Measurements from ENCODE around the gene MAD2L1BP. TPM values are rescaled to one million over a fixed set of nuclear protein-coding genes. Genes with fewer than 3 reads are reported as not detected.

The MAD2L1BP gene
- total and polyA plus RNA-seq, 2 donors (not counting 3 experiments of a cell fraction or from before 2014, with no cell fraction given), result 32.3 to 62.0 TPM

DNA sequence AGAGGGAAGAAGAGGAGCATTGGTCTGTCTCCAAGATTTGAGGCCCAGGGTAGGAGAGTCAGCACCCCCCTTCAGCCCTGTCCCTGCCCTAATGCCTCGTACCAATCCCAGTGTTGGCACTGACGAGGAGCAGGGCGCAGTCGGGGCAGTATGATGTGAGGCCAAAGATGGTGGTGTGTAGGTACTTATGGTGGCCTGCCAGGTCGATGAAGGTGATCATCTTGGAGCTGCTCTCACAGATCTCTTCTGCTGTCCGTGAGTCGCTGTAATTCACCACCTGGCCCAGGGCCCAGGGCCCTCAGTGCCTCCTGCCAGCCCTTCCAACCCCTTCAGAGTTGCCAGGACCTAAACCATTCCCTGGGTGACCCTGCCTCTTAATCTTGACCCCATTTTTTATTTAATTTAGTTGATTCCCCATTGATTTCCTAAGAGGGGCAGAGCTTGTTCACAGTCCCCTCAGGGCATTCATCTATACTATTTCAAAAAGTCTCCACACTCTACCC is 10.8 kb upstream of the MAD2L1BP start:
- Histone ChIP-seq H3K4me2 (ENCODE audit: insufficient read depth, low read length) (no peak overlapping the region), H3K79me2 (ENCODE audit: control insufficient read depth, insufficient read depth, low read length) (peaks cover 27% of the 10 kb centered on the region), H3K36me3 (ENCODE audit: control insufficient read depth in 2 of 2, extremely low read depth in 1 of 2, insufficient read depth in 2 of 2, low read length in 2 of 2) (peaks cover 16 to 42% of the 10 kb centered on the region in 2 experiments), H3K9me3 (replicated peaks; ENCODE audit: control insufficient read depth, insufficient read depth, low read length) (no peaks in the 10 kb centered on the region), H3K27ac (ENCODE audit: insufficient read depth, low read depth, low read length) (no peak overlapping the region), H2AFZ (ENCODE audit: low read depth, low read length) (no peak overlapping the region), H3K4me3 (replicated peaks in 1 of 3; ENCODE audit: insufficient read depth in 1 of 3, low read depth in 1 of 3, low read length in 3 of 3) (no peak overlapping the region), H3K4me1 (ENCODE audit: control insufficient read depth, extremely low read depth, insufficient read depth, low read length) (peaks cover 22% of the 10 kb centered on the region), H3K9ac (replicated peaks; ENCODE audit: extremely low read depth, insufficient read depth, low read length) (no peak overlapping the region), H4K20me1 (replicated peaks; ENCODE audit: control insufficient read depth, extremely low read depth, insufficient read depth, low read length) (no peaks in the 10 kb centered on the region), H3K9me1 (replicated peaks; ENCODE audit: control insufficient read depth, extremely low read depth, insufficient read depth, low read length) (no peaks in the 10 kb centered on the region), H3K27me3 (ENCODE audit: control insufficient read depth in 2 of 2, insufficient read depth in 2 of 2, low read length in 2 of 2) (no peaks in the 10 kb centered on the region)
- TF ChIP-seq POLR2A (IDR thresholded peaks at IDR 0.05; ENCODE audit: low read depth, low read length) (no peak), JUN (IDR thresholded peaks at IDR 0.05; ENCODE audit: borderline replicate concordance, insufficient read depth, insufficient read length, low read depth) (no peak)
- intact Hi-C loops (cut with micrococcal nuclease), result loop anchor here (5.0 kb wide), 1 partner anchor 198 kb away; the partner anchor contains the start of gene ABCC10
- no peak for FAIRE-seq
- dilution Hi-C loops (cut with MboI; ENCODE audit: extremely low pct_ligation_motif_present, low sequenced_read_pairs), result no loop called here
- ChIA-PET CTCF (no interaction called here), POLR2A (no interaction called here)
- BruUV-seq (replicated peaks), result no TSS peak
- DNase-seq (ENCODE audit: low read depth, low spot score), result no peak

DNA sequence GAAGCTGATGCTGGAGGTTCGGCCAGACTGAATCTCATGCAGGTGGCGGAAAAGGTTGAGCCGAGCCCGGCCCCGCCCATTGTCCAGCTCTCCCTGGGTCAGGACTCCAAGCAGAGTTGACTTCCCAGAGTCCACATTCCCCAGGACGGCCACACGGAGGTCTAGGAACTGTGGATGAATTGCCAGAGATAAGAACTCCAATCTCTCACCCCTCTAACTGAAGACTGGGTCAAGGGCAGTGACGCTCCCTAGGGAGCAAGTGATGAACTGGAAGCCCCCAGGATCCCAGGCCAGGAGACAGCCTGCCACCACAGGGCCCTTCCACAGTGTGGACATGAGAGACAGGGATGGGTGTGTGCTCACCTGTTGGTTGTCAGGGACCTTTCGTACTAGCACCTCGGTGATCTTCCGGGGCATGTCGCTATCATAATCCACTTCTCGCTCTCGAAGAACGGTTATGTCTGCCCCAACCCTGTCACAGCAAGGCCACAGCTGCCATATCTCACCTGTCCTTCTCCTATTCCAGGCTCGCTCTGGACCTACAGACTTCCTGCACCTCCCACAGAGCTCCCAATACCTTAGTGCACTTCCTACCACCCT is 10.1 kb upstream of the MAD2L1BP start:
- ChIA-PET POLR2A (no interaction called here), CTCF (no interaction called here)
- Histone ChIP-seq H3K79me2 (ENCODE audit: control insufficient read depth, insufficient read depth, low read length) (peaks cover 27% of the 10 kb centered on the region), H3K27me3 (ENCODE audit: control insufficient read depth in 2 of 2, insufficient read depth in 2 of 2, low read length in 2 of 2) (no peaks in the 10 kb centered on the region), H3K36me3 (ENCODE audit: control insufficient read depth in 2 of 2, extremely low read depth in 1 of 2, insufficient read depth in 2 of 2, low read length in 2 of 2) (peaks cover 16 to 42% of the 10 kb centered on the region in 2 experiments), H3K9ac (replicated peaks; ENCODE audit: extremely low read depth, insufficient read depth, low read length) (no peak overlapping the region), H3K9me3 (replicated peaks; ENCODE audit: control insufficient read depth, insufficient read depth, low read length) (no peaks in the 10 kb centered on the region), H3K4me3 (replicated peaks in 1 of 3; ENCODE audit: insufficient read depth in 1 of 3, low read depth in 1 of 3, low read length in 3 of 3) (no peak overlapping the region), H4K20me1 (replicated peaks; ENCODE audit: control insufficient read depth, extremely low read depth, insufficient read depth, low read length) (no peaks in the 10 kb centered on the region), H3K4me2 (ENCODE audit: insufficient read depth, low read length) (no peak overlapping the region), H2AFZ (ENCODE audit: low read depth, low read length) (no peak overlapping the region), H3K4me1 (ENCODE audit: control insufficient read depth, extremely low read depth, insufficient read depth, low read length) (peaks cover 25% of the 10 kb centered on the region), H3K27ac (ENCODE audit: insufficient read depth, low read depth, low read length) (no peak overlapping the region), H3K9me1 (replicated peaks; ENCODE audit: control insufficient read depth, extremely low read depth, insufficient read depth, low read length) (no peaks in the 10 kb centered on the region)
- TF ChIP-seq, protein P1, sequence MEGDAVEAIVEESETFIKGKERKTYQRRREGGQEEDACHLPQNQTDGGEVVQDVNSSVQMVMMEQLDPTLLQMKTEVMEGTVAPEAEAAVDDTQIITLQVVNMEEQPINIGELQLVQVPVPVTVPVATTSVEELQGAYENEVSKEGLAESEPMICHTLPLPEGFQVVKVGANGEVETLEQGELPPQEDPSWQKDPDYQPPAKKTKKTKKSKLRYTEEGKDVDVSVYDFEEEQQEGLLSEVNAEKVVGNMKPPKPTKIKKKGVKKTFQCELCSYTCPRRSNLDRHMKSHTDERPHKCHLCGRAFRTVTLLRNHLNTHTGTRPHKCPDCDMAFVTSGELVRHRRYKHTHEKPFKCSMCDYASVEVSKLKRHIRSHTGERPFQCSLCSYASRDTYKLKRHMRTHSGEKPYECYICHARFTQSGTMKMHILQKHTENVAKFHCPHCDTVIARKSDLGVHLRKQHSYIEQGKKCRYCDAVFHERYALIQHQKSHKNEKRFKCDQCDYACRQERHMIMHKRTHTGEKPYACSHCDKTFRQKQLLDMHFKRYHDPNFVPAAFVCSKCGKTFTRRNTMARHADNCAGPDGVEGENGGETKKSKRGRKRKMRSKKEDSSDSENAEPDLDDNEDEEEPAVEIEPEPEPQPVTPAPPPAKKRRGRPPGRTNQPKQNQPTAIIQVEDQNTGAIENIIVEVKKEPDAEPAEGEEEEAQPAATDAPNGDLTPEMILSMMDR (IDR thresholded peaks at IDR 0.05; ENCODE audit: extremely low read depth in 1 of 2, insufficient read depth in 1 of 2, low read depth in 1 of 2, low read length in 2 of 2), result no peak
- no peak for TF ChIP-seq POLR2A (IDR thresholded peaks at IDR 0.05; ENCODE audit: low read depth, low read length)
- no peak for TF ChIP-seq FOS (IDR thresholded peaks at IDR 0.05; ENCODE audit: borderline replicate concordance, insufficient read depth, low read length)
- TF ChIP-seq POLR2AphosphoS5 (IDR thresholded peaks at IDR 0.05; ENCODE audit: insufficient read depth, low read depth, low read length), result no peak
- no peak for TF ChIP-seq JUN (IDR thresholded peaks at IDR 0.05; ENCODE audit: borderline replicate concordance, insufficient read depth, insufficient read length, low read depth)
- no peak for TF ChIP-seq MYC (IDR thresholded peaks at IDR 0.05; ENCODE audit: low read depth, low read length)
- TF ChIP-seq, protein P2, sequence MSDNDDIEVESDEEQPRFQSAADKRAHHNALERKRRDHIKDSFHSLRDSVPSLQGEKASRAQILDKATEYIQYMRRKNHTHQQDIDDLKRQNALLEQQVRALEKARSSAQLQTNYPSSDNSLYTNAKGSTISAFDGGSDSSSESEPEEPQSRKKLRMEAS (IDR thresholded peaks at IDR 0.05; ENCODE audit: insufficient read depth, insufficient read length), result no peak
- no peak for TF ChIP-seq EZH2 (IDR thresholded peaks at IDR 0.05; ENCODE audit: borderline replicate concordance, low read depth, low read length, severe bottlenecking)
- TF ChIP-seq GATA2 (IDR thresholded peaks at IDR 0.05; ENCODE audit: insufficient read depth, insufficient read length, low read depth, low read length), result no peak
- intact Hi-C loops (cut with micrococcal nuclease), result loop anchor here (5.0 kb wide), 1 partner anchor 198 kb away; the partner anchor contains the start of gene ABCC10
- FAIRE-seq (no peak), DNase-seq (ENCODE audit: low read depth, low spot score) (no peak)
- BruUV-seq (replicated peaks), result no TSS peak
- dilution Hi-C loops (cut with MboI; ENCODE audit: extremely low pct_ligation_motif_present, low sequenced_read_pairs), result no loop called here
